ENCODE results near the gene CEACAM21. TPM values are rescaled to one million over a fixed set of nuclear protein-coding genes. Genes with fewer than 3 reads are reported as not detected.

The CEACAM21 gene
- total RNA-seq, 4 donors from 2014 or later = 0.37 to 3.5 (median 1.4) TPM

- ATAC-seq (ENCODE audit: low FRiP score) (no peak), DNase-seq (ENCODE audit: low spot score) (no peak)
- no peak for TF ChIP-seq CTCF (IDR thresholded peaks at IDR 0.05)
Measured at GRCh38 chr19:41599175-41599966, 23.4 kb downstream of the CEACAM21 start.

- DNase-seq (ENCODE audit: low spot score) (no peak), ATAC-seq (ENCODE audit: low FRiP score) (no peak)
- no peak for TF ChIP-seq CTCF (IDR thresholded peaks at IDR 0.05)
Measured at GRCh38 chr19:41601771-41602170, 25.8 kb downstream of the CEACAM21 start.

GRCh38 chr19:41604831-41605230 is 28.9 kb downstream of the CEACAM21 start:
- no peak for TF ChIP-seq CTCF (IDR thresholded peaks at IDR 0.05)
- no peak for ATAC-seq (ENCODE audit: low FRiP score)
- DNase-seq (ENCODE audit: low spot score) = no peak

GRCh38 chr19:41606215-41606837 is 30.4 kb downstream of the CEACAM21 start:
- ATAC-seq (ENCODE audit: low FRiP score) (no peak), DNase-seq (ENCODE audit: low spot score) (no peak)
- no peak for TF ChIP-seq CTCF (IDR thresholded peaks at IDR 0.05)

DNA sequence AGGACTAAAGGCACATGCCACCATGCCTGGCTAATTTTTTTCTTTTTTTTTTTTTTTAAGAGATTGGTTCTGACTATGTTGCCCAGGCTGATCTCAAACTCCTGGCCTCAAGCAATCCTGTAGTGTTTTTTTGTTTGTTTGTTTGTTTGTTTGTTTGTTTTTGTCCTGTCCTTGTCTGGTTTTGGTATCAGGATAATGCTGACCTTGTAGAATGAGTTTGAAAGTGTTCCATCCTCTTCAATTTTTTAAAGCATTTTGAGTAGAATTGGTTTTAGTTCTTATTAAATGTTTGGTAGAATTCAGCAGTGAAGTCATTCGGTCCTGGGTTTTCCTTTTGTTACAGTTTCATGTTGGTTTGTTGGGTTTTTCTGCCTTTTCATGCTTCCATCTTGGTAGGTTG is 31.7 kb downstream of the CEACAM21 start:
- ATAC-seq (ENCODE audit: low FRiP score) = no peak

DNA sequence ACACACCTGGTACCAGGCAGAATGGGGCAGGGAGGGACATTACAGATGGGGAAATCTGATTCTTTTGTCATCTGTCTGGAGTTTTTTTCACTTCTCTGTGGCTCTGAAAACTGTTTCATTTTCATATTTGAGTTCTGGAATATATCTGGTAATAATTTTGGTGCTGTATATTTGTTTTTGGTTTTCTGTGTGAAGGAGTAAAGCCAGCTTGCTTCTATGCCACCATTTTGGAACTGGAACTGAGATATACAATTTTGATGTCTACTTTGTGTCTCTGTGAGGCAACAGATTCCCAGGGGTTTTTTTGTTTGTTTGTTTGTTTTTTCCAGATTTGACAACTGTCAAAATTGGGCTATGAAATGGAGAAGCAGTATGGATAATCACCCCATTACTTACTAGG is 34.8 kb downstream of the CEACAM21 start:
- TF ChIP-seq CTCF (IDR thresholded peaks at IDR 0.05) = no peak
- no peak for DNase-seq (ENCODE audit: low spot score)
- ATAC-seq (ENCODE audit: low FRiP score) = no peak

More for the DNA sequence above, 31.7 kb downstream of the CEACAM21 start:
- DNase-seq (ENCODE audit: low spot score) = no peak
- no peak for TF ChIP-seq CTCF (IDR thresholded peaks at IDR 0.05)

DNA sequence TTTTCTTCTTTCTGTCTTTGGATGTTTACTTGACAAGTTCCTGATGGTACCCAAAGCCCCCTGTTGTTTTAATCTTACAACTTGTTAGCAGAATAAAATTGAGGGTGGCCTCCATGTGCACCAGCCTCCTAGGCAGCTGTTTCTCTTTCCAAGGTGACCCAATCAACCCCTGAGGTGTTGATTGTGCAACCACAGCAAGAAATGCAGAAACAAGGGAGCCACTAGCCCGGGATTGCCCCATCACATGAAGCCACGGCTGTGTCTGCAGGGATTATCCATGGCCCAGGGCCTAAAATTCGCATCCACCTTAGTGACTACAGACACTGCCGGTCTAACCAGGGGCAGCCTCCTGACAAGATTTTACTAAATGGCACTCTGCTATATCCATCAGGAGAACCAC is 36.5 kb downstream of the CEACAM21 start:
- no peak for ATAC-seq (ENCODE audit: low FRiP score)
- no peak for DNase-seq (ENCODE audit: low spot score)
- no peak for TF ChIP-seq CTCF (IDR thresholded peaks at IDR 0.05)
